ENCODE results near the gene PREX1.

Gene PREX1

GRCh38 chr20:48629960-48630315 is 197.9 kb downstream of the PREX1 start:
- no peak for DNase-seq

- no peak for DNase-seq
Observed at GRCh38 chr20:48629069-48629959, 198.5 kb downstream of the PREX1 start.

- DNase-seq = no peak
Observed at GRCh38 chr20:48627737-48628128, 200.1 kb downstream of the PREX1 start.

GRCh38 chr20:48626938-48627736 is 200.7 kb downstream of the PREX1 start:
- DNase-seq = no peak

GRCh38 chr20:48626226-48626937 is 201.4 kb downstream of the PREX1 start:
- DNase-seq = no peak

GRCh38 chr20:48625136-48625900 is 202.5 kb downstream of the PREX1 start:
- no peak for DNase-seq

- no peak for DNase-seq
Observed at GRCh38 chr20:48624315-48625020, 203.3 kb downstream of the PREX1 start.

GRCh38 chr20:48623906-48624265 is 203.9 kb downstream of the PREX1 start:
- DNase-seq = no peak

GRCh38 chr20:48623176-48623905 is 204.5 kb downstream of the PREX1 start:
- no peak for DNase-seq

- no peak for DNase-seq
Observed at GRCh38 chr20:48622421-48622820, 205.4 kb downstream of the PREX1 start.

GRCh38 chr20:48621376-48622078 is 206.3 kb downstream of the PREX1 start:
- no peak for DNase-seq

- DNase-seq = peak; percentile 70
Observed at GRCh38 chr20:48620507-48621375, 207.1 kb downstream of the PREX1 start.

GRCh38 chr20:48620154-48620506 is 207.7 kb downstream of the PREX1 start:
- DNase-seq = no peak

- DNase-seq = no peak
Observed at GRCh38 chr20:48619126-48620101, 208.4 kb downstream of the PREX1 start.

- DNase-seq = no peak
Observed at GRCh38 chr20:48618631-48619030, 209.2 kb downstream of the PREX1 start.

- DNase-seq = no peak
Observed at GRCh38 chr20:48618052-48618451, 209.7 kb downstream of the PREX1 start.

- DNase-seq = no peak
Observed at GRCh38 chr20:48617481-48617880, 210.3 kb downstream of the PREX1 start.

- DNase-seq = no peak
Observed at GRCh38 chr20:48616481-48616880, 211.3 kb downstream of the PREX1 start.
